ENCODE results near the gene CPNE8. TPM values are rescaled to one million over a fixed set of nuclear protein-coding genes. Genes with fewer than 3 reads are reported as not detected.

The CPNE8 gene
- total RNA-seq, 1 donor from 2014 or later: 2.2 TPM

GRCh38 chr12:38932320-38932719, 26.9 kb upstream of the CPNE8 start:
- TF ChIP-seq CTCF (IDR thresholded peaks at IDR 0.05): no peak
- ChIA-PET POLR2A (no interaction called here), CTCF (no interaction called here)
- no peaks in the 10 kb centered on the region for H3K27me3 Mint-ChIP-seq
- H3K4me3 Mint-ChIP-seq: no peak overlapping the region
- no peak for ATAC-seq (ENCODE audit: low read depth)
- DNase-seq: no peak
- H3K9me3 Mint-ChIP-seq: no peaks in the 10 kb centered on the region
- intact Hi-C loops (cut with micrococcal nuclease): no loop called here
- H3K4me1 Mint-ChIP-seq: no peaks in the 10 kb centered on the region
- no peaks in the 10 kb centered on the region for H3K36me3 Mint-ChIP-seq (ENCODE audit: low read depth)
- no peak overlapping the region for H3K27ac Mint-ChIP-seq

DNA sequence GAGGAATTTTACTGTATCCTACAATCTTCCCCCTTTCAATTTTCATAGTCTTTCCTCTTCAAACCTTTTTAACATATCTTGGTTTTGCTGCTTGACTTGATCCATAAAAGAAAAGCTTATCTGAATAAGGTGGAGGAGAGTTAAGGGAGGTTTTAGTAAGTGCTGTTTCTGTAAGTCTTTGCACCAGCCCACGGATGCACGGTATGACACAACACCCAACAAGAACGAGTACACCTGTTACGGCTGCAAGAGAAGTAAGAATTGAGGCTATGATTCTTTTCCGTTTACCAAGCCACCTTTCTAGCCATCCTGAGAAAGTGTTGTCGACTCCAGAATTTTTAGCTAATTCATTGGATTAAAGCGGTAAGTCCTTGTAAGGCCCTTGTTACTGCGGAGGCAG, 26.1 kb upstream of the CPNE8 start:
- no peaks in the 10 kb centered on the region for H3K36me3 Mint-ChIP-seq (ENCODE audit: low read depth)
- no peak overlapping the region for H3K4me3 Mint-ChIP-seq
- H3K9me3 Mint-ChIP-seq: no peaks in the 10 kb centered on the region
- POLR2A ChIA-PET: no interaction called here
- intact Hi-C loops (cut with micrococcal nuclease): no loop called here
- TF ChIP-seq CTCF (IDR thresholded peaks at IDR 0.05): no peak
- H3K27ac Mint-ChIP-seq: no peak overlapping the region
- CTCF ChIA-PET: no interaction called here
- no peaks in the 10 kb centered on the region for H3K4me1 Mint-ChIP-seq
- no peaks in the 10 kb centered on the region for H3K27me3 Mint-ChIP-seq
- no peak for ATAC-seq (ENCODE audit: low read depth)
- DNase-seq: no peak

- POLR2A ChIA-PET: no interaction called here
Observed at GRCh38 chr12:38930990-38931389, 25.6 kb upstream of the CPNE8 start.

GRCh38 chr12:38926501-38926900, 21.1 kb upstream of the CPNE8 start:
- no peaks in the 10 kb centered on the region for H3K27me3 Mint-ChIP-seq

More at GRCh38 chr12:38930990-38931389, 25.6 kb upstream of the CPNE8 start:
- no peak for TF ChIP-seq CTCF (IDR thresholded peaks at IDR 0.05)
- Mint-ChIP-seq H3K27me3 (no peaks in the 10 kb centered on the region), H3K9me3 (no peaks in the 10 kb centered on the region), H3K4me1 (no peaks in the 10 kb centered on the region), H3K36me3 (ENCODE audit: low read depth) (no peaks in the 10 kb centered on the region), H3K4me3 (no peak overlapping the region), H3K27ac (no peak overlapping the region)
- CTCF ChIA-PET: no interaction called here
- DNase-seq (no peak), ATAC-seq (ENCODE audit: low read depth) (no peak)
- intact Hi-C loops (cut with micrococcal nuclease): no loop called here

GRCh38 chr12:38921025-38921677, 15.8 kb upstream of the CPNE8 start:
- ATAC-seq (ENCODE audit: low read depth): no peak

More at GRCh38 chr12:38926501-38926900, 21.1 kb upstream of the CPNE8 start:
- intact Hi-C loops (cut with micrococcal nuclease): no loop called here
- ChIA-PET POLR2A (no interaction called here), CTCF (no interaction called here)
- Mint-ChIP-seq H3K36me3 (ENCODE audit: low read depth) (no peaks in the 10 kb centered on the region), H3K9me3 (no peaks in the 10 kb centered on the region), H3K4me1 (no peaks in the 10 kb centered on the region), H3K27ac (no peak overlapping the region), H3K4me3 (no peak overlapping the region)
- no peak for TF ChIP-seq CTCF (IDR thresholded peaks at IDR 0.05)
- no peak for DNase-seq
- ATAC-seq (ENCODE audit: low read depth): no peak

More at GRCh38 chr12:38921025-38921677, 15.8 kb upstream of the CPNE8 start:
- ChIA-PET POLR2A (no interaction called here), CTCF (interaction anchor here (1.1 to 1.2 kb wide), 3 partner anchors 16 to 352 kb away, joined by 3 to 6 read pairs (median 5); partner anchors contain the start of gene CPNE8)
- intact Hi-C loops (cut with micrococcal nuclease): loop anchor here (1.0 to 2.0 kb wide), 2 partner anchors 182 to 352 kb away; no protein-coding TSS in a partner anchor
- DNase-seq: no peak
- no peaks in the 10 kb centered on the region for H3K36me3 Mint-ChIP-seq (ENCODE audit: low read depth)
- no peak overlapping the region for H3K27ac Mint-ChIP-seq
- no peaks in the 10 kb centered on the region for H3K4me1 Mint-ChIP-seq
- H3K27me3 Mint-ChIP-seq: no peaks in the 10 kb centered on the region
- TF ChIP-seq CTCF (IDR thresholded peaks at IDR 0.05): no peak
- no peaks in the 10 kb centered on the region for H3K9me3 Mint-ChIP-seq
- H3K4me3 Mint-ChIP-seq: no peak overlapping the region

Data from activated B cell treated with CpG ODN at 0.5 μM for 24 hours (primary cell).